GM18519 (cell line): ENCODE measurements around the gene MKRN1.
A peak's percentile ranks its signal among the peaks of the same experiment; 100 is the strongest.
"Not testable (repeated sequence)": the region's sequence is repeated elsewhere in the genome, so short reads cannot be mapped to it uniquely, and the experiment has no call there.

Experiments used
- ATAC-seq: cut with Tn5 transposase; IDR thresholded peaks from one replicate; pipeline ENCODE4 v1.9.1; 2021; ENCODE audit warnings: mild to moderate bottlenecking, moderate library complexity; ENCODE audit not compliant: unreplicated experiment, low FRiP score

Gene MKRN1, protein sequence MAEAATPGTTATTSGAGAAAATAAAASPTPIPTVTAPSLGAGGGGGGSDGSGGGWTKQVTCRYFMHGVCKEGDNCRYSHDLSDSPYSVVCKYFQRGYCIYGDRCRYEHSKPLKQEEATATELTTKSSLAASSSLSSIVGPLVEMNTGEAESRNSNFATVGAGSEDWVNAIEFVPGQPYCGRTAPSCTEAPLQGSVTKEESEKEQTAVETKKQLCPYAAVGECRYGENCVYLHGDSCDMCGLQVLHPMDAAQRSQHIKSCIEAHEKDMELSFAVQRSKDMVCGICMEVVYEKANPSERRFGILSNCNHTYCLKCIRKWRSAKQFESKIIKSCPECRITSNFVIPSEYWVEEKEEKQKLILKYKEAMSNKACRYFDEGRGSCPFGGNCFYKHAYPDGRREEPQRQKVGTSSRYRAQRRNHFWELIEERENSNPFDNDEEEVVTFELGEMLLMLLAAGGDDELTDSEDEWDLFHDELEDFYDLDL

DNA sequence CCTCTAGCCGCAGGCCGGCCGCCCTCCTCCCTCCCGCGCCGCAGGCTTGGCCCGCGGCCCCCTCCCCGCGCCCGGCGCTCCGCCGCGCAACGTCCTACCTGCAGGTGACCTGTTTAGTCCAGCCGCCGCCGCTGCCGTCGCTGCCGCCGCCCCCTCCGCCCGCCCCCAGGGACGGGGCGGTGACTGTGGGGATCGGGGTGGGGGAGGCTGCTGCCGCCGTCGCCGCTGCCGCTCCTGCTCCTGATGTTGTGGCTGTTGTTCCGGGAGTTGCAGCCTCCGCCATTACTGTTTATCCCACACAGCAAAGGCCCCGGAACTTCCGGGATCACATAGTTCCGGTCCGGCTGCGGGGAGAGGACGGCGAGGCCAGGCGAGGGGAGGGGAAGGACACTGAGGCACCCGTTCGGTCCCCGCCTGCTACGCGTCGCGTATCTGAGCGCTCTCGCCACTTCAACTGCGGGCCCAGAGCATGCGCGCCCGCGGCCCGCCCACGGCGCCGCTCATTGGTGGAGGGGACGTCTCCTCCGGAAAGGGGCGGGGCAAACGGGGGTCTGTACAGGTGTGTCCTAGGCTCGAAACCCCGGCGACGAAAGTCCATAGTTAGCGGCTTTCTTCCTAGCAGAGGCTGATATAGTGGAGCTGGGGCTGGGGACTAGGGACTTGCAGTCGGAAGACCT, at the start of gene MKRN1:
MKRN1 (minus strand) TSS at position 444 of the 677 bp plus-strand sequence; CDS start at position 283, 161 bp downstream.
- ATAC-seq, result peak; percentile 91

DNA sequence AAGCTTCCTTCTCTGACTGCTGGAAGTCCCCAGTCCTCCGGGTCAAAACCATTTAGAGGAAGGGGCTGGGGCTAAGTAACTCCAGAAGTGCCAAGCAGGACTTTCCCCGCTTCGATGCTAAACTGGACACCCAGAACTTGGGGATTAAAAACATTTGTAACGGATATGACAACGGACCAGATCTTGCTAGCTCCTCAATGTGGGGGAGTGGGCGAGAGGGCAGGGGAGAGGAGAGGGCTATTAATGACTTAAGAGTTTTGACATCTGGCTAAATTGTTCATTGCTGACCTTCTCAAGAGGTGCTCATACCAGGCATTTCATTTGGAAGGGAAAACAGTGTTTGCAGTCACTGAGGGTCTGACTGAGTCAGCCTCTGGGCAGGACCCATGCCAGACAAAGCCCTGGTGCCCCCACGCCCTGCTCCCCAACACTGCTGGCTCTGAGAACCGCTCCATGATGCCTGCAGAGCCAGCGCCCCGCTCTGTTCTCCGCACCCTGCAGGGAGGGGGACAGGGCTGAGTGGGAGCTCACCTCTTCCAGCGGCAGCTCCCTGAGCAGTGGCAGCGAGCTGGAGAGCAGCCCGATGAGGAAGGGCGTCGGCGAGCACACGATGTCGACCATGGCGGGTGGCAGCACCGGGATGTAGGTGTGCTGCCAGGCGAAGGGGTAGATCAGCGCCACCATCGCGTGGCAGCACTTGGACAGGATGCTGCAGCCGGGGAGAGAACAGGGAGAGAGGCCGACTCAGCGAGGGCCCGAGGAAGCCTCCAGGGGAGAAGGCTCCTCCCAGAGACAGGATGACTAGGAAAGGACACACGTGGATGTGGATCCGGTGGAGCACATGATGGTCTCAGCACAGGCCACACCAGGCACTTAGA, 47.7 kb upstream of the MKRN1 start:
- ATAC-seq, result no peak

DNA sequence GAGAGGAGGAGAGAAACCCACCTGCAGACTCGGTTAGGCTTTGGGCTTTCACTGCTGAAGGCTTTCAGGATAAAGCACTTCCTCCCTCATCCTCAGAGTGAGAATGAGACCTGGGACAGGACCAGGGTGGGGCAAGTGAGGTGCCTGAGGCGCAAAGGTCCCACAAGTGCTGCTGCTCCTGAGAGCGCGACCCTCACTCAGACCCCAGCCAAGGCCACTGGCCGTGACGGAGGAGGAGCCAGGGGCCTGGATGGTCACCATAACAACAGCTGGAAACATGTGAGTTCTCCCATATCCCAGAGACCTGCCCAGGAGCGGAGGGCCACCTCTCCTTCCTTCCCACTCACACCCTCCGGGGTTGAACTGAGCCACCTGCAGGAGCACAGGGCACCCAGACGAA, 46.9 kb upstream of the MKRN1 start:
- ATAC-seq, result no peak

DNA sequence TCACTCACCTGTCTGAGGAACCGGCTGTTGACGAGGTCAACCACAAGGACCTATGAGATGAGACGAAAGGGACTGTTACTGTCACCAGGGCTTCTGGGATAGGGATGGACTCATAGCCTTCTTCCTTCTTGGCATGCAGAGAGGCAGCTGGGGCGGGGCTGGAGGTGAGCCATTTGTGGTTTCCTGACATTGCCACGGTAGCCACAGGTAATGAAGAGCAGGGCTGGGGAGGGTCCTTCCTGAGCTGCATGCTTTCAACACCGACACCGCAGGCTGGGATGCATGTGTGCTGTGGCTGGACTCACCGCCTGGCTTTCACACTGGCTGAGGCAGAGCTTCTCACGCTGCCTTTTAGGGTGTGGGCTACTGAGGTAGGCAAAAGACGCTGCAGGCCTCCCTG, 46.4 kb upstream of the MKRN1 start:
- ATAC-seq, result no peak

DNA sequence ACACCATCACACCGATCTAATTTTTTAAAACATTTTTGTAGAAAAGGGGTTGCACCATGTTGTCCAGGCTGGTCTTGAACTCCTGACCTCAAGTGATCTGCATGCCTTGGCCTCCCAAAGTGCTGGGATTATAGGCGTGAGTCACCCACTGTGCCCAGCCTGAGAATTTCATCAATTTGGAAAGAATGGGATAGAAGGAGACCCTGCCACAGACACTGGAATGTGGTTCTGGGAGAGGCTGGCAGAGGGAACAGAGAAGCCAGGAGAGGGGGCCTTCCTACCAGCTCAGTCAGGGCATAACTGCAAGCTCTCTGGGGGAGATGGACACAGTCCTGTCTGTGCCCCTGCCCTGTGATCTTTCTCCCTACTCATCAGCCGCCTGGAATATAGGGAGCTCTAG, 42.1 kb upstream of the MKRN1 start:
- ATAC-seq, result no peak

DNA sequence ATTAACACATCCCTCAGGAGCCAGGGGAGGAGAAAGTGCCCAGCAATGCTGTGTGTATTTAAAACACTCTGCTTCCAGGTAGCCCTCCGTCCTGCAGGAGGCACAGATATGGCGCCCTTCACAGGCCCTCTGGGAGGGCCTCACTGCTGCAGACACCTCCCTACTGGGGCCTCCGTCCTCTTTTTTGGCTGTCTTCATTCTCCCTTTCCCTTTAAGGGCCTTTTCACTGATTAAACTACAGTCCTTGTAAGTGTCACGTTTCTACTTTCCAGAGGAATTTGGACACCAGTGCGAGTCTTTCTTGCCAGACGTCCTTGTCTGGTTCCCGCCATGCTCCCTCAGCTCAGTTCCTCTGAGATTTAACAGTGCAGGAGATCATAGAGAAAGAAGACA, 39.7 kb upstream of the MKRN1 start:
- no peak for ATAC-seq

DNA sequence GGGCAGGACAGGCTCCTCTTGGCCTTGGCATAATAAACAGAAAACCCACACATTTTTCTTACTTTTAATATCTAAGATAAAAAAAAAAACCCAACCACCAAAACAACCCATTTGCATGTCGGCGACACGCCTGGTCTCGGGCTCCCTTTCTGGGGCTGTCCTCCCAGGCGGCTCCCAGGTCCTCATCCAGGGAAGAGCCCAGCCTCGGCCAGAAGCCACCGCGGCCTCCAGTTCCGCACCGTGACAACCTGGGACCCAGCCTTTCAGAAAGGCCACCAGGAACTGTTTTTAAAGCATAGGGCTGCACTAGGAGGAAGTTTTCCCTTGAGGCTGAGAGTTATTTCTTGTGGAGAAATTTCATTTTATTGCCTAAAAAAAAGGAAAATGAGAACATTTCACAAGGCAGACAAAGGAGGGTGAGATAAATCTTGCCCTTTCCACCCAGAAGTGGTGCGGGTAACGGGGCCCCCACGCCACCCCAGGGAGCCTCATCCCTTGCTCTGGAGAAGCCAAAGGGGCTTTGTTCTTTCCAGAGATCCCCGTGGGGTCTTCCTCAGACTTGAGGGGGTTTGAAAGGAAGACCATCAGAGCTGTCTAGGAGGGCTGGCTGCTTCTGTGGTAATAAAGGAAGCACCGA, 39.2 kb upstream of the MKRN1 start:
- ATAC-seq, result no peak

DNA sequence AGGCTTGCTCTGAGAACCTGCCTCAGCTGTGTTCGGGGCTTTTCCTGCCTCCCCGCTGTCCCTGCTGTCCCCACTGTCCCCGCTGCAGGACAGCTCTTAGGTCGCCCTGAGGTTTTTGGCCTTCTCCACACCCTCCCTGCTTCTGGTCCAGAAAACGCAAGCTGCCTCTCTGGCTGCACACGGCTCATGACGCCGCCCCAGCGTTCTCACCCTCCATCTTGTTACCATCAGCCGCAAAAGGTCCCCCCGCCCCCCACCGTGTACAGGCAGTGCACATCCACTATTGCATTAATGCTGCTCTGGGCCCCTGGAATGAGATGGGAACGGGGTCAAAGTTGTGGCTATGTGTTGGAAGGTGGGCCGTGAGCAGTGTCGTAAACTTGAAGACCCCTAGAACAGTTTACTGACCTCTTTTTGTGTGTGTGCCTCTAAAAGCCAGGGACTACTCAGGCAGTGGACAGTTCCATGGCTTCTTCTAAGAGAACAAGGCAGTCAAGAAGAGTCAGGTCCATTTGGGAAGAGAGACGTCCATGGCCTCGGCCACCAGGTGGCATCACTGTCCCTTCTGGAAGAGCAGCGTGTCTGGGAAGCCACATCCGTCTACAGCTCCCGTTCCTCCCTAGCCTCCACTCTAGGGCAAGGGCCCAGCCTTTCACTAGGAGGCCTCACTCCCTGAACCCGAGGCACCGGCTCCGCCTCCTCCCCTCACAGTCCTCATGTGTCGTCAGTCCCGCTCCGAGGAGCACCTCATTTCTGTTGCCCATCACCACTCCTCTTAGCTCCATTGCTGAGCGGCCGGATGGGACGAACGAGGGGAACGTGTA, 38.5 kb upstream of the MKRN1 start:
- ATAC-seq, result no peak

DNA sequence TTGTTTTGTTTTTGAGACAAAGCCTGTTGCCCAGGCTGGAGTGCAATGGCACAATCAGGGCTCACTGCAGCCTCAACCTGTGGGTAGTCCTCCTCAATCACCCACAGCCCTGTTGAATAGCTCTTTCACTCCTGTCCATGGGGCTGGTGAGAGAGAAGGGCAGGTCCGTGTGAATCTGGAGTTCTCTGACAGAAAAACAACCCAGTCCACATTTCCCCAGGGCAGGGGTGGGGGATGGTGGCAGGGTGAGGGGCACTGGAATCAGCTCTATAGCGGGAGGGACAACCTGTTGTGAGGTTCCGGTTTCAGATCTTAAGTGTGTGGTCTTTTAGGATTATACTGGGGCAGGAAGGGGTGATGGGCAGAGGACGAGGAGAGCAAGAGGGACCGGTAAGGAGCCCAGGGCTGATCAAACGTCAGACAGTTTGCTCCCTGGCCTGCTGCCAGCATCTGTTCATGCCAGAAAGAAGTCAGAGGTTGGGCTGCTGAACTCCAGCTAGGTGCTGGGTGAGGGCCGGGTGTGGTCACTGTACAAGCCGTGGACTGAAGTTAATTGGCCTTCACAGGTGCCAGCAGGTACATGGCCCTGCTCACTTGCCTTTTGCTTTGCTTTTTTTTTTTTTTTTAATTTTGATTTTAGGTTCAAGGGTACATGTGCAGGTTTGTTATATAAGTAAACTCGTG, 33.2 kb upstream of the MKRN1 start:
- ATAC-seq, result no peak

DNA sequence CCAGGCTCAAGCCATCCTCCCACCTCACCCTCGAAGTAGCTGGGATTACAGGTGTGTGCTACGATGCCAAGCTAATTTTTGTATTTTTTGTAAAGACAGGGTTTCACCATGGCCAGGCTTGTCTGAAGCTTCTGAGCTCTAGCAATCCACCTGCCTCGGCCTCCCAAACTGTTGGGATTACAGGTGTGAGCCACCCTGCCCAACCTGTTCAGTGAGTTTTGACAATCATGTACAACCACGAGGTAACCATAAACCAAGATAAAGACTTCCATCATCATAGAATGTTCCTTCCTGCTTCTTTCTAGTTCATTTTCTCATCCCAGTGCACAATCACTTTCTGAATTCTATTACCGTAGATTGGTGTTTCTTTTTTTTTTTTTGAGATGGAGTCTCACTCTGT, 30.5 kb upstream of the MKRN1 start:
- ATAC-seq, result no peak

DNA sequence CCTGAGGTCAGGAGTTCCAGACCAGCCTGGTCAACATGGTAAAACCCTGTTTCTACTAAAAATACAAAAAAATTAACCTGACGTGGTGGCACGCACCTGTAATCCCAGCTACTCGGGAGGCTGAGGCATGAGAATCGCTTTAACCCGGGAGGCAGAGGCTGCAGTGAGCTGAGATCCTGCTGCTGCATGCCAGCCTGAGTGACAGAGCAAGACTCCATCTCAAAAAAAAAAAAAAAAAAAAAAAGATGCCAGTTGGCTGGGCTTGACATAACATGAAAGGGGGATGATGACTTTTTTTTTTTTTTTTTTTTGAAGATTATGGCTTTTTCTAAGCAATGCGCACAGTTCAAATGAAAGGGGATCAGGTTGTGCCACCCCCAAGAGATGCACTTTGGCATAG, 28.3 kb upstream of the MKRN1 start:
- not testable (repeated sequence) for ATAC-seq

DNA sequence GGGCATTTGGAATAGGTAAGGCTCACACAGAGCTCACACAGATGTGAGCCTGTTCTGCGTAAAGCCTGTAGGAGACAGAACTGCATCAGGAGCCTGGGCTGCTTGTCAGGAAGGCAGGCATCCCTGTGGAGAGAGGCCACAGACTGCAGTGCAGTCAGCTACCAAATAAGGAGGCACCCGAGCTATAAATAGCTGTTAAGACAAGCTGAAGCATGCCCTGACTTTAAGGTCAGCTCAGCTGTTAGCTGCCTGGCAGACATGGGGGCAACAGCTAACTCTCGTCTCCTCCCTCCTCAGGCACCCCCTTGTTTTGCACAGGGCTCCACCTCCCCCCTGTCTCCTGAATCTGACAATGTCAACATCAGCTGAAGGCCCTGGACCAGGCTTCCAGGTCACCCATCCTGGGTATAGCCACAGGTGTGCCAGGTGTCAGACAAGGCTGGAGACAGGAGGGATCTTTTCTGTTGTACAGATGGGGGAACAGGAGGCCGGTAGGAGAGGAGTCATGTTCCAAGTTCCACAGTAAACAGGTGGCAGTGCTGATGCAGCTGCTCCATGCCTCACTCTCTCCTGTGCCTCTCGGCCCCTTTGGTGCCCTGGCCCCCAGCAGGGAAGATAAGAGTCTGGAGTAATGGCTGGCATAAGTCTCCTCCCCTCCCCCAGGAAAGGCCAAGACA, 27.6 kb upstream of the MKRN1 start:
- ATAC-seq, result no peak

DNA sequence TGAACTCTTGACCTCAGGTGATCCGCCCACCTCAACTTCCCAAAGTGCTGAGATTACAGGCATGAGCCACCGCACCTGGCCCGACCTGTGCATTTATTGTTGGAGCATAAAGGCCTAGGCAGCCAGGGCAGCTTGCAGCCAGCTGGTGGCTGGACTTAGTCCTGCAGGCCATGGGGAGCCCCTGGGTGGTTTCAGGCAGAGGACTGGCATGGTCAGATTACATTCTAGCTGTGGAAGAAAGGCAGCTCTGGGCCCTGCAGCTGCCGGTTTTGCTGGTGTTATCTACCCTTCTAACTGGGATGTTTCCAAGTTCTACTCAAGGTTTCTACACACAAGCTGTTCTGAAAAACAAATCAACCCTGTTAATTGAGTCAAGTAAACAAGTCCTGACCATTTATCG, 22.7 kb upstream of the MKRN1 start:
- ATAC-seq, result no peak

DNA sequence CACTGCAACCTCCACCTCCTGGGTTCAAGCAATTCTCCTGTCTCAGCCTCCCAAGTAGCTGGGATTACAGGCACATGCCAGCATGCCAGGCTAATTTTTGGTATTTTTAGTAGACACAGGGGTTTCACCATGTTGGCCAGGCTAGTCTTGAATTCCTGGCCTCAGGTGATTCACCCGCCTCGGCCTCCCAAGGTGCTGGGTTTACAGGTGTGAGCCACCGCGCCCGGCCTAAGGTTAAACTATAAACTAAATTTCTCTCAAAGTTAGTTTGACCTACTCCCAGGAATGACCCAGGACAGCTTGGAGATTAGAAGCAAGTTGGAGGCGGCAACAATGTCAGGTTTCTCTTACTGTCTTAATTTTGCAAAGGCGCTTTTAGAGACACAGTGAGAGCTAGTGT, 18.5 kb upstream of the MKRN1 start:
- ATAC-seq, result not testable (repeated sequence)

DNA sequence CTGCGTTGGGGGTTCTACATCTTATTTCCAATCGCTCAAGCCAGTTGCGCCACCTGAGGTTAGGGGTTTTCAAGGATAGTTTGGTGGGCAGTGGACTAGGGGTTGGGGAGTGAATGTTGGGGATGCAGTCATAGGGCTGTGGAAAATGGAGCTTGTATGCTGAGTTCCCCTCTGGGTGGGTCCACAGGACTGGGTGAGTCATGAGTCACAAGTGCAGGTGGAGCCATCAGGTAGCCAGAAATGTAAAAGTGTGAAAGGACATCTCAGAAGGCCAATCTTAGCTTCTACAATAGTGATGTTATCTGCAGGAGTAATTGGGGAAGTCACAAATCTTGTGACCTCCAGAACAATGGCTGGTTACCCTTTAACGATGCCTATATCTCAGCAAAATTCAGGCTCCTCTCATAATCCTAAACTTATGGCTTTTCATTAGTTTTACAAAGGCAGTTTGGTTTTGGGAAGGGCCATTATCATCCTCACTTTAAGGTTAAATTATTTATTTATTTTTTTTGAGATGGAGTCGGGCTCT, 18.0 kb upstream of the MKRN1 start:
- ATAC-seq, result no peak

DNA sequence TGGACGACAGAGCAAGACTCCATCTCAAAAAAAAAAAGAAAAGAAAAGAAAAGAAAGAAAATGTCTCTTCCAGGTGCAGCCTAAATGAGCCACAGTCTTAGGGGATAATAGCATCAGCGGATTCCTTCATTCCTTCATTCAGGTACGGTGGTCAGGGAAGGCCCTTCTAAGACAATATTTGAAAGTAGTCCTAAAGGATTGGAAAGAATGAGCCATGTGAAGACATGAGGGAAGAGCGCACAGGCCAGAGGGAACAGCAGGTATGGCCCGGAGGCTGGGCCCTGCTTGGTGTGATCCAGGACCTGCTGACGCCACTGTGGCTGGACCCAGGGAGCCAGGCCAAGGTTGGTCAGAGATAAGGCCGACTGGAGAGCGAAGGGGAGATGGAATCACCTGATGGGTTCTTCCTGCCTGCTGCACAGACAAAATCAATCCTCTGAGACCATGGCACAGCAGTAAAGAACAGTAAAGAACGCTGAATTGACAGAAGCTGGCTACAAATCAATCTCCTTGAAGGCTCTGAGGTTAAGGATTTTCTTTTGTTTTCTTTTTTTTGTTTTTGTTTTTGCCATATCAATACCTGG, 16.3 kb upstream of the MKRN1 start:
- ATAC-seq, result no peak

DNA sequence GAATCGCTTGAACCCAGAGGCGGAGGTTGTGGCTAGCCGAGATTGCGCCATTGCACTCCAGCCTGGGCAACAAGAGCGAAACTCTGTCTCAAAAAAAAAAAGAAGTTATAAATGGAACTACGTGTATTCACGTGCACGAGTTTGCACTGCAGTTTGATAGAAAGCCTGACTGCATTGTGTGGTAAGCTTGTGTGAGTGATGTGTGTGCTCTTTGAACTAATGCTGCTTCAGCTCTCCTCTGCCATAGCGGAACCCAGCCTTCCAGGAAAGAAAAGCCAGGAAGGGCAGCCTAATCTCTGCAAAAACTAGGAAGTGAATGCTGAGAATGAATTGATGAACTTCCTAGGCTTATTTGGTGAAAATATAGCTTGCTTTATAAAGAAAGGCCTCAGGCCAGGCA, 15.6 kb upstream of the MKRN1 start:
- no peak for ATAC-seq

DNA sequence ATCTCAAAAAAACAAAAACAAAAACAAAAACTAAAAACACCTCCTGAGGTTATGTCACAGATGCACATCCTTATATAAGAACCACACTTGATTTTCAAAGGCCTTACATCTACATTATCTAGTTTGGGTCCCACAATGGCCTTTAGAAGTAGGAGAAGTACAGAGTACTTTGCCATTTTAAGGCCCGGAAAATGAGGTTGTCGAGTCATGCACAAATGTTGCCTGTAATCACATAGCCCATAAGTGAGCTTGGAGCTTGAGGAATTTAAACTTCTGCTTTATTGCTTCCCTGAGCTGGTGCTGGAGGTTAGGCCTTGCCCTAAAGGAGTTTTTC, 9.7 kb upstream of the MKRN1 start:
- ATAC-seq, result no peak
